HG03457 (cell line): ENCODE measurements around the gene SNX13.
A peak's percentile ranks its signal among the peaks of the same experiment; 100 is the strongest.

Experiments
- ATAC-seq: cut with Tn5 transposase; IDR thresholded peaks from one replicate; pipeline ENCODE4 v1.9.1; 2021; ENCODE audit warnings: moderate number of reproducible peaks; ENCODE audit not compliant: unreplicated experiment

Gene SNX13

GRCh38 chr7:17940302-17940883, at the start of gene SNX13:
Gene SNX13 (minus strand): TSS chr7:17940494. CDS start chr7:17940295, 199 bp downstream.
- ATAC-seq: peak; percentile 91

GRCh38 chr7:17989546-17989945, 49.3 kb upstream of the SNX13 start:
- ATAC-seq: no peak

DNA sequence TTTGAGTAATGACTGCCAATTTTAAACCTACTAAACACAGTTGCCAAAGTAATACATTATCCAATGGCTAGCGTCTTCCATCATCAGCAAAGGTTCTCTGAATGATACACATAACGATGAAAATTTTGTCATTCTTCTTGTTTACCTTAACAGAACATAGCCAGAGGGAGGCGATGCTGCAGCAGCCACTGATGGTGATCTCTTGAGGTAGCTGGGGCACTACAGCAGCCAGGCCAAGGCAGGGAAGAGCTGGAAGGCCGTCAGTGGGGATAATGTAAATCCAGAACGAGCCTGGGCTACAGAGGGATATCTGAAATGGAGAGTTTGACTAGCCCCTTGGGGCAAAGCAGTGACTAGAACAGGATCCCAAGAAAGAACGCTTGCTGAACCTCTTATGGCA, 48.6 kb upstream of the SNX13 start:
- no peak for ATAC-seq

- ATAC-seq: no peak
These were observed 47.8 kb upstream of the SNX13 start for GRCh38 chr7:17988141-17988540.

DNA sequence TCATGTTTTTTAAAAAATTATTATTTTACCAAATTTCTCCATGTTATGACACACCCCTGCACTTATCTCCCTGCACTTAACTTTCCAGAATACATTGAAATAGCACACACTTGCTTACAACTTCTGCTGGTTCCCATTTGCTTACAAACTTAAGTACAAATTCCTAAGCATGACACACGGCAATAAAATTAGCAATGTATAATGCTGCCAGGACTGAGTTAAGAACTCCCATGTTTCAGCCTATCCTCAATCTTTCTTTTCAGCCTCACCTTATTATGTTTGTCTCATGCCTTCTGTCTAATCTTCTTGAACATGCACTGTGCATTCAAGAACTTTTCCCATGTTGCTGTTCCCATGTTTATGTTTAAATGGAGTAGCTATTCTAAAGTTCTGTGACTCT, 46.6 kb upstream of the SNX13 start:
- ATAC-seq: no peak

- no peak for ATAC-seq
These were observed 45.4 kb upstream of the SNX13 start for GRCh38 chr7:17985473-17986239.

- ATAC-seq: no peak
These were observed 44.0 kb upstream of the SNX13 start for GRCh38 chr7:17984288-17984687.

- no peak for ATAC-seq
These were observed 43.1 kb upstream of the SNX13 start for GRCh38 chr7:17983221-17984062.

DNA sequence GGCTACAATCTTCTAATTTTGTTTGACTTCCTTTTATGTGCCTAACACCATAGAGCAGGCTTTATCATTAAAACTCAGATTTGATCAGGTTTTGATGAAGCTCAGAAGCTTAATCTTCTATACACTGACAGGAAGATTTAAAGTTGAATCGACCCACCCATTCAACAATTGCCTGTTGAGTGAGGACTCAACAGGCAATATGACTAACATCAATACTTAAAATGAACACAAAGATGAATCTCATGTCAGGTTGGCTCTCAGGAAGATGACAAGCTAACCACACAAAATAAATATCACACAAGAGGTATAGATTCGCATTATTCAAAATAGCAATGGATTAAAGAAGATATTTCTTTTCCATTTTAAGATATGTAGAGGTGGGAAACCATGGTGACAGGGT, 36.7 kb upstream of the SNX13 start:
- ATAC-seq: no peak

DNA sequence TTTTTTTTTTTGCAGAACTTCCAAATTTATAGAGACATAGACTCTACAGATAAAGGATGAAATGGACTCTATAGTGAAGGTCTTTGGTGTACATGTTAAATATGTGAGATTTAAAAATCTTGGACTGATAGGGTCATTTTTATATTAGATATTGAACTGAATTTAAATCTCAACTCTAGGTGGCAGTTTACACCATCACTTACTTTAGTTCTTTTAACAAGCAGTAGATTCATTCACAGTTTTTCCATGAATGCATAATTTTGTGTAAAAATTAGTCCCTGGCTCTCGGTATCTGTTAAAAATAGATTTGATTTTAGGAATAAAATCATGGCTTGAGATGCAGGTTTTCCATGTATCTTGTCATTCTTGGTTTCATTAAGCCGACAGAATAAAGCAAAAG, 31.1 kb upstream of the SNX13 start:
- no peak for ATAC-seq

- ATAC-seq: no peak
These were observed 28.8 kb upstream of the SNX13 start for GRCh38 chr7:17968791-17969715.

GRCh38 chr7:17966706-17967105, 26.4 kb upstream of the SNX13 start:
- ATAC-seq: no peak

DNA sequence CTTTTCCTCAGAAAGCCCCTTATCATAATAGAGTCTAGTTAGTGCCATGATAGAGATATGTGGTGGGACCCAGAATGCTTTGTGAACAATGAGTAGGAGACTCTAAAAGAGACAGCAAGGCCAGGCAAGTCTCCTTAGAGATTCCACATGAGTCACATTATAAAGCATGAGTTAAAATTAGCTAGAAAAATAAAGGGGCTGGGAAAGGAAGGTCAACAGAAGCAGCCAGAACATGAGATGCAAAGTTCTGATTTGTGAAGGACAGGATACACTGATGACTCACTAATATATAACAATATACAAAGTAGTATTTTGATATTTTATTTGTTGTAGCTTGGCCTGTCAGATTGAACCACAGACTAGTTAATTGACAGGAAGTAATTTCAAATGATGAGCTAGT, 25.3 kb upstream of the SNX13 start:
- no peak for ATAC-seq

- ATAC-seq: no peak
These were observed 23.0 kb upstream of the SNX13 start for GRCh38 chr7:17963281-17963680.

DNA sequence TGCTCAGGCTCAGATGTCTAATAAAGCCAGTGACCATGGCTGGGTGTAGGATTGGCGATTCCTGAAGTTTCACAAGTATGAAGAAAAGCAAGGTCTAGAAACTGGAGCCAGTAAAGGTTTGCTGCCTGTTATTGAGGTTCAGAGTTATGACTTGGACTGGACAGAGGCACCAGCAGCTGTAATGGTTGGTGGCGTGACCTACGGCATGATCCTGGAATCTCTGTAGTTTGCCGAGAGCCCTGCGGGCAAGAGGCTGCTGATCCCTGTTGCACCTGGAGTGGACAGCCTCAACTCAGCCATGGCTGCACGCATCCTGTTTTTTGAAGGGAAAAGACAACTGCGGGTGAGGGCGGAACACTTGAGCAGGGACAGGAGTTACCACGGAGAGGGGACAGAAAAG, 22.4 kb upstream of the SNX13 start:
- no peak for ATAC-seq

- no peak for ATAC-seq
These were observed 17.6 kb upstream of the SNX13 start for GRCh38 chr7:17957871-17958270.

DNA sequence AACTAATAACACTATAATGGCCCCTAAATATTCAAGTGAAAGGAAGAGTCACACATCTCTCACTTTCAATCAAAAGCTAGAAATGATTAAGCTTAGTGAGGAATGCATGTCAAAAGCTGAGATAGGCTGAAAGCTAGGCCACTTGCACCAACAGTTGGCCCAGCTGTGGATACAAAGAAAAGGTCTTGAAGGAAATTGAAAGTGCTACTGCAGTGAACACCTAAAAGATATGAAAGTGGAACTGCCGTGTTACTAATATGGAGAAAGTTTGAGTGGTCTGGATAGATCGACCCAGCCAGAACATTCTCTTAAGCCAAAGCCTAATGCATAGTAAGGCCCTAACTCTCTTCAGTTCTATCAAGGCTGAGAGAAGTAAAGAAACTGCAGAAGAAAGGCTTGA, 12.1 kb upstream of the SNX13 start:
- ATAC-seq: peak; percentile 100

DNA sequence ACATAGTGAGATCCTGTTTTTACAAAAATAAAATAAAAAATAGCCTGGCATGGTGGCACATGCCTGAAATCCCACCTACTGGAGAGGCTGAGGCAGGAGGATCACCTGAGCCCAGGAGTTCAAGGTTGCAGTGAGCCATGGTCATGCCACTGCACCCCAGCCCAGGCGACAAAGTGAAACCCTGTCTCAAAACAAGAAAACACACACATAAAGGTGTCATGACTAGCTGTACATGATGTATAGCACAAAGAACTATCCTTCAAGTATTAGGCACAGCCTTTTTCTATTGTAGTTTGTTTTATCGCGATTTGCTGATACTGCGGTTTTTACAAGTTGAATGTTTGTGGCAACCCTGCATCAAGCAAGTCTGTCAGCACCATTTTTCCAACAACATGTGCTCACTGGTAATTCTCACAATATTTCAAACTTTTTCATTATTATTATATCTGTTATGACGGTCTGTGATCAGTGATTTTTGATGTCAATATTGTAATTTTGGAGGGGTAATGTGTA, 11.5 kb upstream of the SNX13 start:
- ATAC-seq: no peak

- ATAC-seq: no peak
These were observed 8.4 kb upstream of the SNX13 start for GRCh38 chr7:17948526-17949238.

DNA sequence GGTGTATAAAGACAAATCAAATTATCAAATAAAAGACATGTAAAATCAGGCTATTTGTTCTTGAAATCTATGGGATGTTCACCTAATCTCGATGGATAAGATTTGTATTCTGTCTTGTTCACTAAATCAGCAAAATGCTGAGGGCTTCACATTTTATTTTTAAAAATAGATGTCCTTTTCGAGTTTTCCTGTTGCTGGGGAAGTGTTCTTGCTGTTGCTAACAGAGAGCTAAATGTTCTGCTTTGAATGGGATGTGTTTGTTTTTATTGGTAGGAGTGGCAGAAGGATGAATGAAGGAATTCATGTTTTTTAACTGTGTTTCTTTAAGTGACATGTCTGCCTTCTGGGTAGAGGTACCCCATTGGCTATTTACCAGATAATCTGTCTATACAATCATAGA, 7.3 kb upstream of the SNX13 start:
- no peak for ATAC-seq
